ENCODE data around the gene PARD3B.

DNA sequence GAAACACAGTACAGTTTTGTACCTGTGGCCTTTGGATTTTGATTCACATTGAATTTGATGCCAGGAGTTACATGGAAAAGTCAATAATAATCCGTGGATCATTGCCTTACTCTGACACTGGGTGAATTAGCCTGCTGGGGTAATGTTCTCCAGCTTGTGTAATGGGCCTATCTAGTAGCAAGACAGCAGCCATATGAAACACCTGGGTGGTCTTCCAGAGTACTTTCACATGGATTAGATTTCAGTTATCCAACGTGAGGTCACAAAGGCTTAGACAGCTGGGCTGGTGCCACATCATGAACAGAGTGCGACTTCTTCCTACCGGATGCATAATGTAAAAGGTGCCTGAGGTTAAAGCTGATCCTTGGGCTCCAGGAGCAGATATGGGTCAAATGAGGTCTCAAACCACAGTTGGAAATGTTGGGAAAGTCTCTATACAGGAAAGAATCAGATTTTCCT, 486.8 kb downstream of the PARD3B start:
- no peak for TF ChIP-seq POLR2A (IDR thresholded peaks at IDR 0.05; ENCODE audit: low read depth, low read length)
- TF ChIP-seq POLR2AphosphoS5 (IDR thresholded peaks at IDR 0.05; ENCODE audit: low read depth, low read length) = no peak
- no peak for TF ChIP-seq TAF1 (IDR thresholded peaks at IDR 0.05; ENCODE audit: borderline replicate concordance, low read depth, low read length)

Measured in GM12892 (cell line).